ENCODE measurements around the gene PACSIN3. TPM values are rescaled to one million over a fixed set of nuclear protein-coding genes. Genes with fewer than 3 reads are reported as not detected.
"Not testable (repeated sequence)": the region's sequence is repeated elsewhere in the genome, so short reads cannot be mapped to it uniquely, and the experiment has no call there.

Gene PACSIN3
- total and polyA plus RNA-seq, 8 donors, result 16.5 to 39.9 (median 29.6) TPM

DNA sequence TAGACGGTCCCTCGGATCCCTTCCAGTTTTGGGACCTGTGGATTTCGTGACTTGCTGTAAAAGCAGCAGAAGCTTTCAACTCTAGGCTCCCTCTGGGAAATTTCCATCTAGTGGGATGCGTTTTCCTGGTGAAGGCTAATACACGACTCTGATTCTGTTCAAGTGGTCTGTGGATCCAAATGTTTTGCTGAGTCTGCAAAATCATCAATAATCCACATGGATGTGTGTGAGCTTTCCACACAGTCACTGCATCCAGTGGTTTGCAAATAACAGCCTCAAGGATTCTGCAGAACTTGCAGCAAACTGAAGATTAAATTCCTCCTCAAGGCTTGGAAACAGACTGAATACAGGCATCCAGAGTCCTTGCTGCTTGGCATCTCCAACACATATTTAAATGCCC, 16.3 kb upstream of the PACSIN3 start:
- Histone ChIP-seq H3K36me3 (no peaks in the 10 kb centered on the region), H3K27ac (no peak overlapping the region), H3K4me1 (no peaks in the 10 kb centered on the region), H3K9me3 (no peaks in the 10 kb centered on the region), H3K27me3 (no peaks in the 10 kb centered on the region), H3K4me3 (no peak overlapping the region)
- 61 to 69% methylated on average over 5 of the region's 5 CpGs for WGBS, 2 donors
- ATAC-seq (no peak), FAIRE-seq (no peak), DNase-seq (no peak)
- TF ChIP-seq, protein P1, sequence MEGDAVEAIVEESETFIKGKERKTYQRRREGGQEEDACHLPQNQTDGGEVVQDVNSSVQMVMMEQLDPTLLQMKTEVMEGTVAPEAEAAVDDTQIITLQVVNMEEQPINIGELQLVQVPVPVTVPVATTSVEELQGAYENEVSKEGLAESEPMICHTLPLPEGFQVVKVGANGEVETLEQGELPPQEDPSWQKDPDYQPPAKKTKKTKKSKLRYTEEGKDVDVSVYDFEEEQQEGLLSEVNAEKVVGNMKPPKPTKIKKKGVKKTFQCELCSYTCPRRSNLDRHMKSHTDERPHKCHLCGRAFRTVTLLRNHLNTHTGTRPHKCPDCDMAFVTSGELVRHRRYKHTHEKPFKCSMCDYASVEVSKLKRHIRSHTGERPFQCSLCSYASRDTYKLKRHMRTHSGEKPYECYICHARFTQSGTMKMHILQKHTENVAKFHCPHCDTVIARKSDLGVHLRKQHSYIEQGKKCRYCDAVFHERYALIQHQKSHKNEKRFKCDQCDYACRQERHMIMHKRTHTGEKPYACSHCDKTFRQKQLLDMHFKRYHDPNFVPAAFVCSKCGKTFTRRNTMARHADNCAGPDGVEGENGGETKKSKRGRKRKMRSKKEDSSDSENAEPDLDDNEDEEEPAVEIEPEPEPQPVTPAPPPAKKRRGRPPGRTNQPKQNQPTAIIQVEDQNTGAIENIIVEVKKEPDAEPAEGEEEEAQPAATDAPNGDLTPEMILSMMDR (IDR thresholded peaks at IDR 0.05), result no peak
- intact Hi-C loops (cut with DNase I), result no loop called here

DNA sequence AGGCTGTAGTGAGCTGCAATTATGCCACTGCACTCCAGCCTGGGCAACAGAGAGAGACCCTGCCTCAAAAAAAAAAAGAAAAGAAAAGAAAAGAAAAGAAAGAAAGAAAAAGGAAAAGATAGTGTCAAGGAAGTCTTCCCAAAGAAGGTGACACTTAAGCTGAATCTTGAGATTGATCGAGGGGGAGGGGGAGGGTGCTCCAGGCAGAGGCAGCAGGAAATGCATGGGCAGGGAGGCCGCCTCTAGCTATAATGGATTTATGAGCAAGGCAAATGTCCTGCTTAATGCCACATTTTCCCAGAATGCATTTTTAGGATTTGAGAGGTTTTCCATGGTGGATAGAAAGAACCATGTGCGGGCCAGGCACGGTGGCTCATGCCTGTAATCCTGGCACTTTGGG, 14.8 kb upstream of the PACSIN3 start:
- H3K36me3 ChIP-seq, result no peaks in the 10 kb centered on the region
- no peaks in the 10 kb centered on the region for H3K27me3 ChIP-seq
- H3K9me3 ChIP-seq, result no peaks in the 10 kb centered on the region
- no peak for DNase-seq
- no peak overlapping the region for H3K27ac ChIP-seq
- intact Hi-C loops (cut with DNase I), result no loop called here
- 78 to 79% methylated on average over 4 of the region's 4 CpGs for WGBS, 2 donors
- H3K4me3 ChIP-seq, result no peak overlapping the region
- FAIRE-seq, result no peak
- H3K4me1 ChIP-seq, result no peaks in the 10 kb centered on the region
- no peak for ATAC-seq
- TF ChIP-seq, protein P1 (IDR thresholded peaks at IDR 0.05), result no peak

DNA sequence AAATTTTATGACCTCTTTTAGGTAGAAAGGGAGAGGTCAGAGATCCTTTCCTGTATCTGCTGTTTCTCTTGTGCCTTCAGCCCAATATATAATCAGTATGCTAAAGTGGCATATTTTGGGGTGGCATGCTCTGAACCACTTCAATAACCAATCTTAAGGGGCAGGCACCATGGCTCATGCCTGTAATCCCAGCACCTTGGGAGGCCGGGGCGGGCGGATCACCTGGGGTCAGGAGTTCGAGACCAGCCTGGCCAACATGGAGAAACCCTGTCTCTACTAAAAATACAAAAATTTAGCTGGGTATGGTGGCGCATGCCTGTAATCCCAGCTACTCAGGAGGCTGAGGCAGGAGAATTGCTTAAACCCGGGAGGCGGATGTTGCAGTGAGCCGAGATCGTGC, 11.9 kb upstream of the PACSIN3 start:
- H3K27me3 ChIP-seq; FAIRE-seq; H3K4me1 ChIP-seq; H3K36me3 ChIP-seq; ATAC-seq; DNase-seq; H3K9me3 ChIP-seq; H3K27ac ChIP-seq; intact Hi-C loops (cut with DNase I); H3K4me3 ChIP-seq: not testable (repeated sequence)
- 90 to 91% methylated on average over 9 of the region's 9 CpGs for WGBS, 2 donors

DNA sequence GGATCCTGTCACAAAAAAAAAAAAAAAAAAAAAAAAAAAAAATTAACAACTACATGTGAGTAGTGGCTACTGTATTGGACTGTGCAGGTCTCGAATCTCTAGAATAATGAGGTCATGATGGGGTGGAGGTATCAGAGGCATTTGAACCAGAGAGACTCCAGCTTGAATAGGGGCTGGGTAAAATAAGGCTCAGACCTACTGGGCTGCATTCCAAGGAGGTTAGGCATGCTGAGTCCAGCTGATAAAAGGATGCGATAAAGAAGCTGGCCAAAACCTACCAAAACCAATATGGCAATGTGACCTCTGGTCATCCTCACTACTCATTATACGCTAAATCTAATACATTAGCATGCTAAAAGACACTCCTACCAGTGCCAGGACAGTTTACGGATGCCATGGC, 5.9 kb upstream of the PACSIN3 start:
- Histone ChIP-seq H3K36me3 (no peaks in the 10 kb centered on the region), H3K27ac (no peak overlapping the region), H3K4me1 (peaks cover 0 to 9% (median 5%) of the 10 kb centered on the region in 3 donors), H3K4me3 (no peak overlapping the region), H3K9me3 (no peaks in the 10 kb centered on the region), H3K27me3 (no peaks in the 10 kb centered on the region)
- TF ChIP-seq, protein P1 (IDR thresholded peaks at IDR 0.05), result no peak
- intact Hi-C loops (cut with DNase I), result no loop called here
- ATAC-seq (no peak), DNase-seq (no peak), FAIRE-seq (no peak)
- WGBS, 2 donors, result 77 to 81% methylated on average over 4 of the region's 4 CpGs

DNA sequence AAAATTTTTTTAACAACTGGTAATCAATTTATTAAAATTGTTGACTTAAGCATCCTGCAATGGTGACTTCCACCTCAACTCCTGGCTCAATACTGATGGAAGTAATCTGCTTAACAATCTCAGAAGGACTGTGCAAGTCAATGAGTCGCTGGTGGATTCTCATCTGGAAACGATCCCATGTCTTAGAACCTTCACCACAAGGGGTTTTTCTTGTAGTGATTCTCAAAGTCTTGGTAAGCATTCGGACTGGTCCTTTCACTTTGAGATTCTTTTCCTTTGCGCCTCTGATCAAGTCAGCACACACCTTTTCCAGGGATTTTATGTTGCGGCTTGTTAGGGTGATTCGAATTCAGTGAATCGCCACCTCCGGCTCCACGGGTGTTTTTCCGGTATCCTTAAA, 4.9 kb upstream of the PACSIN3 start:
- FAIRE-seq, result not testable (repeated sequence)

DNA sequence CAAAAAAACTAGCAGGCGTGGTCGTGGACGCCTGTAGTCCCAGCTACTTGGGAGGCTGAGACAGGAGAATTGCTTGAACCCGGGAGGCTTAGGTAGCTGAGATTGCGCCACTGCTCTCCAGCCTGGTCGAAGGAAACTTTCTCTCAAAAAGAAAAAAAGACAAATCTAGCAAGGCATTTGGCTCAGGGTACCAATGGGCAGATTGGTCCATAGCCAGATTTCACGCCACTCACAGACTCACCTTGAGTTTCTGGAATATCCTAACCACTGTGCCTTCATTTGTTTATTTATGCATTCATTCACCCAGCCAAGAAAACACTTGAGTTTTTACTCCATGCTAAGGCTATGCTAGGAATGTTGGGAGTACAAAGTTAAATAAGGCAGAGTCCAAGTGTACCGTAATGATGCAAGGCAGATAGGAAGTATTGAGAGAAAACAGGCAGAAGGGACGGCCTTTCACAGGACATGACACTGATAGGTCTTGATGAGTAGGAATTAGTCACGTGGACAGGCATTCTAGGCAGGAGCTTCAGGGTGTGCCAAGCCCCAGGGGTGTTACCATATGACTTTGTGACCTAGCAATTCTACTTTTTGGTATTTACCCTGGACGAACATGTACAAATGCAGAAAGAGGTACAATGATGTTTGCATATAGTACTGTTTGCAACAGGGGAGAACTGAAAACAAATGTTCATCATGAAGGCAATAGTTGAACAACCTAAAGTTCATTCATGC, 3.0 kb upstream of the PACSIN3 start:
- H3K27me3 ChIP-seq, result no peaks in the 10 kb centered on the region
- intact Hi-C loops (cut with DNase I), result no loop called here
- TF ChIP-seq, protein P1 (IDR thresholded peaks at IDR 0.05), result no peak
- no peak overlapping the region for H3K27ac ChIP-seq
- no peak for ATAC-seq
- FAIRE-seq, result no peak
- H3K36me3 ChIP-seq, result no peaks in the 10 kb centered on the region
- no peak overlapping the region for H3K4me3 ChIP-seq
- no peak for DNase-seq
- 47 to 50% methylated on average over 11 of the region's 11 CpGs for WGBS, 2 donors
- peaks cover 0 to 10% (median 9%) of the 10 kb centered on the region in 3 donors for H3K4me1 ChIP-seq
- H3K9me3 ChIP-seq, result no peaks in the 10 kb centered on the region

More for the DNA sequence above, 4.9 kb upstream of the PACSIN3 start:
- intact Hi-C loops (cut with DNase I); ATAC-seq; DNase-seq; H3K36me3 ChIP-seq; H3K4me1 ChIP-seq; H3K27ac ChIP-seq; H3K27me3 ChIP-seq; H3K4me3 ChIP-seq; H3K9me3 ChIP-seq: not testable (repeated sequence)
- 81 to 87% methylated on average over 10 of the region's 10 CpGs for WGBS, 2 donors
